Measurements from ENCODE around the gene IGLON5. TPM values are rescaled to one million over a fixed set of nuclear protein-coding genes. Genes with fewer than 3 reads are reported as not detected.

IGLON5 gene
- total and polyA plus RNA-seq, 2 donors from 2014 or later, result 0.15 TPM; not detected in 1

GRCh38 chr19:51293571-51294210 is 17.8 kb upstream of the IGLON5 start:
- Histone ChIP-seq H3K9ac (ENCODE audit: low read length in 3 of 3) (no peak overlapping the region), H3K9me3 (ENCODE audit: control insufficient read depth in 2 of 3, insufficient read depth in 1 of 3, low read length in 3 of 3) (peaks cover 0 to 2% (median 0%) of the 10 kb centered on the region in 3 donors), H3K36me3 (ENCODE audit: control insufficient read depth in 2 of 3, insufficient read depth in 3 of 3, low read length in 3 of 3) (no peaks in the 10 kb centered on the region), H3K27ac (ENCODE audit: low read depth in 2 of 2, low read length in 2 of 2) (no peak overlapping the region), H3K4me3 (ENCODE audit: low read length in 3 of 3) (no peak overlapping the region), H3K27me3 (ENCODE audit: control insufficient read depth, insufficient read depth, low read length) (no peaks in the 10 kb centered on the region), H3K4me1 (ENCODE audit: control insufficient read depth in 2 of 3, insufficient read depth in 2 of 3, low read depth in 1 of 3, low read length in 3 of 3) (no peaks in the 10 kb centered on the region)
- no peak for TF ChIP-seq CTCF (IDR thresholded peaks at IDR 0.05; ENCODE audit: borderline replicate concordance, extremely low read depth, insufficient read depth)
- DNase-seq (no peak), FAIRE-seq (no peak)
- intact Hi-C loops (cut with DNase I), result no loop called here

- Histone ChIP-seq H3K4me3 (ENCODE audit: low read length in 3 of 3) (no peak overlapping the region), H3K9ac (ENCODE audit: low read length in 3 of 3) (no peak overlapping the region), H3K27ac (ENCODE audit: low read depth in 2 of 2, low read length in 2 of 2) (no peak overlapping the region), H3K36me3 (ENCODE audit: control insufficient read depth in 2 of 3, insufficient read depth in 3 of 3, low read length in 3 of 3) (no peaks in the 10 kb centered on the region), H3K4me1 (ENCODE audit: control insufficient read depth in 2 of 3, insufficient read depth in 2 of 3, low read depth in 1 of 3, low read length in 3 of 3) (no peaks in the 10 kb centered on the region), H3K9me3 (ENCODE audit: control insufficient read depth in 2 of 3, insufficient read depth in 1 of 3, low read length in 3 of 3) (peaks cover 0 to 2% (median 0%) of the 10 kb centered on the region in 3 donors), H3K27me3 (ENCODE audit: control insufficient read depth, insufficient read depth, low read length) (no peaks in the 10 kb centered on the region)
- TF ChIP-seq CTCF (IDR thresholded peaks at IDR 0.05; ENCODE audit: borderline replicate concordance, extremely low read depth, insufficient read depth), result no peak
- DNase-seq, result no peak
- intact Hi-C loops (cut with DNase I), result no loop called here
- no peak for FAIRE-seq
Observed at GRCh38 chr19:51294211-51294976, 17.1 kb upstream of the IGLON5 start.

GRCh38 chr19:51294977-51295375 is 16.5 kb upstream of the IGLON5 start:
- H3K27ac ChIP-seq (ENCODE audit: low read depth in 2 of 2, low read length in 2 of 2), result no peak overlapping the region
- H3K27me3 ChIP-seq (ENCODE audit: control insufficient read depth, insufficient read depth, low read length), result no peaks in the 10 kb centered on the region
- H3K9ac ChIP-seq (ENCODE audit: low read length in 3 of 3), result no peak overlapping the region
- H3K9me3 ChIP-seq (ENCODE audit: control insufficient read depth in 2 of 3, insufficient read depth in 1 of 3, low read length in 3 of 3), result no peaks in the 10 kb centered on the region
- intact Hi-C loops (cut with DNase I), result no loop called here
- no peaks in the 10 kb centered on the region for H3K36me3 ChIP-seq (ENCODE audit: control insufficient read depth in 2 of 3, insufficient read depth in 3 of 3, low read length in 3 of 3)
- no peak for TF ChIP-seq CTCF (IDR thresholded peaks at IDR 0.05; ENCODE audit: borderline replicate concordance, extremely low read depth, insufficient read depth)
- no peak for FAIRE-seq
- no peak overlapping the region for H3K4me3 ChIP-seq (ENCODE audit: low read length in 3 of 3)
- no peak for DNase-seq
- no peaks in the 10 kb centered on the region for H3K4me1 ChIP-seq (ENCODE audit: control insufficient read depth in 2 of 3, insufficient read depth in 2 of 3, low read depth in 1 of 3, low read length in 3 of 3)

Measured in kidney (tissue), 14 donors.